GM12878 (cell line): ENCODE results near the gene SNRPD2. TPM values are rescaled to one million over a fixed set of nuclear protein-coding genes. Genes with fewer than 3 reads are reported as not detected.
A peak's percentile ranks its signal among the peaks of the same experiment; 100 is the strongest.

Experiments used
- CBX5 ChIP-seq: sonication (generic); IDR thresholded peaks from 2 replicates; pipeline ENCODE4 v1.6.1; 2016; ENCODE audit warnings: low read depth, moderate library complexity, mild to moderate bottlenecking, inconsistent platforms
- EED ChIP-seq: sonication (generic); IDR thresholded peaks from 2 replicates; pipeline ENCODE4 v1.6.1; 2016; ENCODE audit warnings: antibody characterized with exemption, low read depth
- FOXK2 ChIP-seq: fragments of 450-650 bp; IDR thresholded peaks from 2 replicates; pipeline ENCODE4 v1.6.1; 2017; ENCODE audit warnings: mild to moderate bottlenecking, moderate library complexity
- GABPA ChIP-seq: IDR thresholded peaks from 2 replicates; pipeline ENCODE4 v1.6.1; 2014; ENCODE audit warnings: antibody characterized with exemption, low read depth, mild to moderate bottlenecking, inconsistent platforms
- MXI1 ChIP-seq: fragments of 150-350 bp; IDR thresholded peaks from 2 replicates; pipeline ENCODE4 v1.6.1; 2011; ENCODE audit warnings: low read depth, mild to moderate bottlenecking, inconsistent platforms, low read length, improper control_type of control experiment
- NR2C2 ChIP-seq: IDR thresholded peaks from 2 replicates; pipeline ENCODE4 v1.6.1; 2011; ENCODE audit warnings: borderline replicate concordance, low read depth; ENCODE audit not compliant: control insufficient read depth, insufficient read length
- NR2F1 ChIP-seq: fragments of 450-650 bp; conservative IDR thresholded peaks from 2 replicates; pipeline ENCODE4 v1.6.1; 2017; ENCODE audit warnings: mild to moderate bottlenecking
- TCF12 ChIP-seq: IDR thresholded peaks from 2 replicates; pipeline ENCODE4 v1.6.1; 2011; ENCODE audit warnings: low read depth, mild to moderate bottlenecking, low read length
- ZNF207 ChIP-seq: fragments of 450-650 bp; IDR thresholded peaks from 2 replicates; pipeline ENCODE4 v1.6.1; 2014; ENCODE audit warnings: antibody characterized with exemption, mild to moderate bottlenecking, borderline replicate concordance
- polyA plus RNA-seq, 11 experiments: library from polyadenylated mRNA; depleted of rRNA in 4 of 11; unstranded in 6 of 11; stranded (reverse) in 5 of 11; fragments of >200 nt; fragmentation: Nextera tagmentation in 4 of 11; fragmentation: Illumina TruSeq in 1 of 11; extraction: Ambion mirVana in 4 of 11; extraction: Trizol in 1 of 11; gene quantifications; 1 replicate in 1 of 11; 2 replicates in 10 of 11; pipeline versions ENCODE4 v1.2.1 to v1.2.3, GENCODE V29; 2011 to 2016; ENCODE audit warnings: inconsistent platforms in 2 of 11, missing spikeins in 2 of 11, low read depth in 1 of 11
- total RNA-seq, 4 experiments: library from RNA; depleted of rRNA in 3 of 4; stranded (reverse); fragments of >200 nt in 3 of 4; fragmentation: Illumina TruSeq in 1 of 4; extraction: Trizol in 1 of 4; gene quantifications; 2 replicates each; pipeline versions ENCODE4 v1.2.1 to v1.2.3, GENCODE V29; 2013 to 2021
- TF ChIP-seq, protein P1 (sequence below): fragments of 450-650 bp; IDR thresholded peaks from 2 replicates; pipeline ENCODE4 v1.6.1; 2016; ENCODE audit warnings: mild to moderate bottlenecking
- TF ChIP-seq, protein P2 (sequence below): fragments of 450-650 bp; formaldehyde crosslinking; IDR thresholded peaks from 2 replicates; pipeline ENCODE4 v1.5.0; 2022; ENCODE audit warnings: mild to moderate bottlenecking, missing genetic modification characterization
- TF ChIP-seq, protein P3 (sequence below): IDR thresholded peaks from 2 replicates; pipeline ENCODE4 v1.6.1; 2012; ENCODE audit warnings: low read depth, low read length, improper control_type of control experiment
- TF ChIP-seq, protein P4 (sequence below): fragments of 450-650 bp; formaldehyde crosslinking; IDR thresholded peaks from 2 replicates; pipeline ENCODE4 v1.4.0; 2020; ENCODE audit warnings: mild to moderate bottlenecking, moderate library complexity
- TF ChIP-seq, protein P5 (sequence below): fragments of 150-350 bp; IDR thresholded peaks from 2 replicates; pipeline ENCODE4 v1.6.1; 2014; ENCODE audit warnings: mild to moderate bottlenecking, low read depth, low read length
- TF ChIP-seq, protein P6 (sequence below): IDR thresholded peaks from 2 replicates; pipeline ENCODE4 v1.6.1; 2011; ENCODE audit warnings: borderline replicate concordance, low read depth, mild to moderate bottlenecking, moderate library complexity, mixed read lengths, low read length; ENCODE audit not compliant: insufficient read depth; ENCODE audit errors: extremely low read length

Gene SNRPD2
- total and polyA plus RNA-seq, 10 of the 15 experiments (the other 5 are each of a cell fraction or from before 2014, with no cell fraction given), result 526 to 3,621 (median 951) TPM

DNA sequence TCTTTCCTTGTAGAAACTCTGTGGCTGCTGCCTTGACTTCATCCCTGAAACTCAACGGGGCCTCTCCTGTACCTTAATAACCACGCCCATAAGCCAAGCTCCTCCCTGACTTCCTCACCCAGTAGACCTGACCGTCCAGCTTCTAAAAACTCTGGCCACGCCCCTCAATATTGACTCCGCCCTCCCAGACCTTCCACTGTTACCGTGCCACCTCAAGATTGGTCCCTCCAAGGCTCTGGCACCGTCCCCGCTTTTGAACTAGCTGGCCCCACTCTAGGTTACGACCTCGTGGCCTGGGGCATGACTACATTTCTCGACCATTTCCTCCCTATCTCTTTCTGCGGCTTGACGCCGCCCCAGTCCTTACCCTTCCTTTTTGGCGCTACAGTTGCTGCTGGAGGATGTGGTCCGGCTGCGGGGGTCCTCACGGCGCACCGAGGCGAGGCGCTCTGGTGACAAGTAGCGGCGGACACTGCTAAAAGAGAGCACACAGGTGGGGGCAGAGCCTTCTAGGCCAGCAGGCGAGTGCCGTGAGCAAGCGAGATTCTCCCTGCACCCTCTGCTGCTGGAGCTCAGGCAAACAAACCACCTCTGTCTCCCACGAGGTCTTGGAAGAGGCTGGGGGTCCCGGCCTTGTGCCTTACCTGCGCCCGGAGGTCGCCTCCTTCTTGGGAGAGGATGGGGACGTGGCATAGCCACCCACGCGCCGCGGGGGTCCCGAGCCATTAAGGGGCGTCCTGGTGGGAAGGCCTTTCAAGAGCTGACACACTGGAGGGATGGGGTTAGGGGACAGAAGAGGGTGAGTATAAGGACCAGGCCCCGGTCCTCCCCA, 50.3 kb downstream of the SNRPD2 start (continued):
- TF ChIP-seq, protein P1, sequence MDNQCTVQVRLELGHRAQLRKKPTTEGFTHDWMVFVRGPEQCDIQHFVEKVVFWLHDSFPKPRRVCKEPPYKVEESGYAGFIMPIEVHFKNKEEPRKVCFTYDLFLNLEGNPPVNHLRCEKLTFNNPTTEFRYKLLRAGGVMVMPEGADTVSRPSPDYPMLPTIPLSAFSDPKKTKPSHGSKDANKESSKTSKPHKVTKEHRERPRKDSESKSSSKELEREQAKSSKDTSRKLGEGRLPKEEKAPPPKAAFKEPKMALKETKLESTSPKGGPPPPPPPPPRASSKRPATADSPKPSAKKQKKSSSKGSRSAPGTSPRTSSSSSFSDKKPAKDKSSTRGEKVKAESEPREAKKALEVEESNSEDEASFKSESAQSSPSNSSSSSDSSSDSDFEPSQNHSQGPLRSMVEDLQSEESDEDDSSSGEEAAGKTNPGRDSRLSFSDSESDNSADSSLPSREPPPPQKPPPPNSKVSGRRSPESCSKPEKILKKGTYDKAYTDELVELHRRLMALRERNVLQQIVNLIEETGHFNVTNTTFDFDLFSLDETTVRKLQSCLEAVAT, result no peak
- TF ChIP-seq, protein P2, sequence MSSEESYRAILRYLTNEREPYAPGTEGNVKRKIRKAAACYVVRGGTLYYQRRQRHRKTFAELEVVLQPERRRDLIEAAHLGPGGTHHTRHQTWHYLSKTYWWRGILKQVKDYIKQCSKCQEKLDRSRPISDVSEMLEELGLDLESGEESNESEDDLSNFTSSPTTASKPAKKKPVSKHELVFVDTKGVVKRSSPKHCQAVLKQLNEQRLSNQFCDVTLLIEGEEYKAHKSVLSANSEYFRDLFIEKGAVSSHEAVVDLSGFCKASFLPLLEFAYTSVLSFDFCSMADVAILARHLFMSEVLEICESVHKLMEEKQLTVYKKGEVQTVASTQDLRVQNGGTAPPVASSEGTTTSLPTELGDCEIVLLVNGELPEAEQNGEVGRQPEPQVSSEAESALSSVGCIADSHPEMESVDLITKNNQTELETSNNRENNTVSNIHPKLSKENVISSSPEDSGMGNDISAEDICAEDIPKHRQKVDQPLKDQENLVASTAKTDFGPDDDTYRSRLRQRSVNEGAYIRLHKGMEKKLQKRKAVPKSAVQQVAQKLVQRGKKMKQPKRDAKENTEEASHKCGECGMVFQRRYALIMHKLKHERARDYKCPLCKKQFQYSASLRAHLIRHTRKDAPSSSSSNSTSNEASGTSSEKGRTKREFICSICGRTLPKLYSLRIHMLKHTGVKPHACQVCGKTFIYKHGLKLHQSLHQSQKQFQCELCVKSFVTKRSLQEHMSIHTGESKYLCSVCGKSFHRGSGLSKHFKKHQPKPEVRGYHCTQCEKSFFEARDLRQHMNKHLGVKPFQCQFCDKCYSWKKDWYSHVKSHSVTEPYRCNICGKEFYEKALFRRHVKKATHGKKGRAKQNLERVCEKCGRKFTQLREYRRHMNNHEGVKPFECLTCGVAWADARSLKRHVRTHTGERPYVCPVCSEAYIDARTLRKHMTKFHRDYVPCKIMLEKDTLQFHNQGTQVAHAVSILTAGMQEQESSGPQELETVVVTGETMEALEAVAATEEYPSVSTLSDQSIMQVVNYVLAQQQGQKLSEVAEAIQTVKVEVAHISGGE (CRISPR knock-in tag), result peak; percentile 22; the same call in 1 of the 2 replicates
- TF ChIP-seq TCF12, result no peak
- no peak for TF ChIP-seq GABPA
- TF ChIP-seq NR2C2, result no peak
- TF ChIP-seq, protein P3, sequence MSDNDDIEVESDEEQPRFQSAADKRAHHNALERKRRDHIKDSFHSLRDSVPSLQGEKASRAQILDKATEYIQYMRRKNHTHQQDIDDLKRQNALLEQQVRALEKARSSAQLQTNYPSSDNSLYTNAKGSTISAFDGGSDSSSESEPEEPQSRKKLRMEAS, result peak; percentile 28; the same call in 1 of the 2 replicates
- 0 out of 2 replicates have a peak, but pooled peaks have one; percentile 17 for TF ChIP-seq EED
- TF ChIP-seq FOXK2, result no peak
- TF ChIP-seq, protein P4, sequence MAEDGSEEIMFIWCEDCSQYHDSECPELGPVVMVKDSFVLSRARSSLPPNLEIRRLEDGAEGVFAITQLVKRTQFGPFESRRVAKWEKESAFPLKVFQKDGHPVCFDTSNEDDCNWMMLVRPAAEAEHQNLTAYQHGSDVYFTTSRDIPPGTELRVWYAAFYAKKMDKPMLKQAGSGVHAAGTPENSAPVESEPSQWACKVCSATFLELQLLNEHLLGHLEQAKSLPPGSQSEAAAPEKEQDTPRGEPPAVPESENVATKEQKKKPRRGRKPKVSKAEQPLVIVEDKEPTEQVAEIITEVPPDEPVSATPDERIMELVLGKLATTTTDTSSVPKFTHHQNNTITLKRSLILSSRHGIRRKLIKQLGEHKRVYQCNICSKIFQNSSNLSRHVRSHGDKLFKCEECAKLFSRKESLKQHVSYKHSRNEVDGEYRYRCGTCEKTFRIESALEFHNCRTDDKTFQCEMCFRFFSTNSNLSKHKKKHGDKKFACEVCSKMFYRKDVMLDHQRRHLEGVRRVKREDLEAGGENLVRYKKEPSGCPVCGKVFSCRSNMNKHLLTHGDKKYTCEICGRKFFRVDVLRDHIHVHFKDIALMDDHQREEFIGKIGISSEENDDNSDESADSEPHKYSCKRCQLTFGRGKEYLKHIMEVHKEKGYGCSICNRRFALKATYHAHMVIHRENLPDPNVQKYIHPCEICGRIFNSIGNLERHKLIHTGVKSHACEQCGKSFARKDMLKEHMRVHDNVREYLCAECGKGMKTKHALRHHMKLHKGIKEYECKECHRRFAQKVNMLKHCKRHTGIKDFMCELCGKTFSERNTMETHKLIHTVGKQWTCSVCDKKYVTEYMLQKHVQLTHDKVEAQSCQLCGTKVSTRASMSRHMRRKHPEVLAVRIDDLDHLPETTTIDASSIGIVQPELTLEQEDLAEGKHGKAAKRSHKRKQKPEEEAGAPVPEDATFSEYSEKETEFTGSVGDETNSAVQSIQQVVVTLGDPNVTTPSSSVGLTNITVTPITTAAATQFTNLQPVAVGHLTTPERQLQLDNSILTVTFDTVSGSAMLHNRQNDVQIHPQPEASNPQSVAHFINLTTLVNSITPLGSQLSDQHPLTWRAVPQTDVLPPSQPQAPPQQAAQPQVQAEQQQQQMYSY (CRISPR knock-in tag), result no peak
- TF ChIP-seq, protein P5, sequence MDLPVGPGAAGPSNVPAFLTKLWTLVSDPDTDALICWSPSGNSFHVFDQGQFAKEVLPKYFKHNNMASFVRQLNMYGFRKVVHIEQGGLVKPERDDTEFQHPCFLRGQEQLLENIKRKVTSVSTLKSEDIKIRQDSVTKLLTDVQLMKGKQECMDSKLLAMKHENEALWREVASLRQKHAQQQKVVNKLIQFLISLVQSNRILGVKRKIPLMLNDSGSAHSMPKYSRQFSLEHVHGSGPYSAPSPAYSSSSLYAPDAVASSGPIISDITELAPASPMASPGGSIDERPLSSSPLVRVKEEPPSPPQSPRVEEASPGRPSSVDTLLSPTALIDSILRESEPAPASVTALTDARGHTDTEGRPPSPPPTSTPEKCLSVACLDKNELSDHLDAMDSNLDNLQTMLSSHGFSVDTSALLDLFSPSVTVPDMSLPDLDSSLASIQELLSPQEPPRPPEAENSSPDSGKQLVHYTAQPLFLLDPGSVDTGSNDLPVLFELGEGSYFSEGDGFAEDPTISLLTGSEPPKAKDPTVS, result no peak
- no peak for TF ChIP-seq CBX5
- TF ChIP-seq, protein P6, sequence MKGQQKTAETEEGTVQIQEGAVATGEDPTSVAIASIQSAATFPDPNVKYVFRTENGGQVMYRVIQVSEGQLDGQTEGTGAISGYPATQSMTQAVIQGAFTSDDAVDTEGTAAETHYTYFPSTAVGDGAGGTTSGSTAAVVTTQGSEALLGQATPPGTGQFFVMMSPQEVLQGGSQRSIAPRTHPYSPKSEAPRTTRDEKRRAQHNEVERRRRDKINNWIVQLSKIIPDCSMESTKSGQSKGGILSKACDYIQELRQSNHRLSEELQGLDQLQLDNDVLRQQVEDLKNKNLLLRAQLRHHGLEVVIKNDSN, result no peak
- TF ChIP-seq MXI1, result peak; percentile 70
- TF ChIP-seq ZNF207, result peak; percentile 42; the same call in 1 of the 2 replicates
- peak; percentile 83 for TF ChIP-seq NR2F1
